ELR (cell line): Measurements from ENCODE around the gene UROS.

ENCODE experiments used
- DNase-seq: peaks from one replicate; pipeline ENCODE4 v3.0.0-alpha.2; 2015; ENCODE audit warnings: low read depth

Gene UROS

DNA sequence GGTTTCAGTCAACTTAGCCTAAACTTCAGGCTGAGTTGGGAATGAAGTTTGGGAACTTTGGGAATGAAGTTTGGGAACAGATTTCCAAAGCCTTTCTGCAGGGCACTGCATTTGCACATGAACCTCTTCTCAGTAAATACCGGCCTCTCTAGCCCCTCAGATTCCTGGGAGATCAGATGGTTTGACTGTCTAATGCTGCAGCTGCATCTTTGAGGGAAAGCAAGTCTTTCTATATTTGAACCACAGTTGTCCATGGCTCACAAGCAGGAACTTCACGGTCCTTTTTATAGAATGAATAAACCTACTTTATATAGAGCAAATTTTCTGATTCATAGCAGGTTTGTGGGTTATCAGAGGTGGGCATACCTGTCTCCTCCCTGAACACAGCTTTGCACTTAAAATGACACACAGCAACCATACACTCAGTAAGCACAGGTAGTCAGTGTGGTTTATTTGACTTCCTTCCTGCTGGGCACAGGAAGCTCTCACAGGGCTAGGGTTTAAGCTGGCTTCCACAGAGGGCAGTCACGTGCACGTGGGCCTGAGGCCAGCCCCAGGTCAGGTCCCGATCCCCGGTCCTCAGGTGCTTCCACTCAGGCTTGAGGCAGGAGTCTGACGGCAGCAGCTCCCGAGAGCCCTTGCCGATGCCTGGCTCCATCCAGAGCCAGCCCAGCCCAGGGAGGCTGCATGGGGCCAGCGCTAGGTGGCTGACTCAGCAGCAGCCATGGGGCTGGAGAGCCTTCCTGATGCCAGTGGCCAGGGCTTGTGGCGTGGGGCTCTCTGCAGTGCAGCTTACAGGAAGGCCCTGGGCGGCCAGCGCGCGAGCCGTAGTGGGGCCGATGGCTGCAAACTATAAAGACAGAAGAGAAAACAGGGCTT lies 34.7 kb downstream of the UROS start:
- no peak for DNase-seq

DNA sequence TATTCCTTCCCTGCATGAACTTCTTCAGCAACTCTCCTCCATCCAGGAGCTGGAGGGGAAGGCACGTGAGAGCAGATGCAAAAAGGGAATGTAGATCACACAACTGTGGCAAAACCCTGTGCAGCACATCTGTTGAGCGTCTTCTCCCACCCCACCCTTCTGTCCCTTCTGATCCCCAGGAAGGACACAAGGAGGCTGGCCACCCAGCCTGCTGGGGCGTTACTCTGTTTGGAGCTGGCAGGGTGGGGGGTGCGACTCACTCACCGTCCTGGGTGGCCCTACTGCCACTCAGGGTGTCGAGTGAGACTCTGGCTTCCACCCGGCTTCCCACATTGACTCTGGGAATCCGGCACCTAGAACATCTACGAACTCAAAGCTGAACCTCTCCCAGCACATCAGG lies 37.3 kb downstream of the UROS start:
- DNase-seq: no peak

DNA sequence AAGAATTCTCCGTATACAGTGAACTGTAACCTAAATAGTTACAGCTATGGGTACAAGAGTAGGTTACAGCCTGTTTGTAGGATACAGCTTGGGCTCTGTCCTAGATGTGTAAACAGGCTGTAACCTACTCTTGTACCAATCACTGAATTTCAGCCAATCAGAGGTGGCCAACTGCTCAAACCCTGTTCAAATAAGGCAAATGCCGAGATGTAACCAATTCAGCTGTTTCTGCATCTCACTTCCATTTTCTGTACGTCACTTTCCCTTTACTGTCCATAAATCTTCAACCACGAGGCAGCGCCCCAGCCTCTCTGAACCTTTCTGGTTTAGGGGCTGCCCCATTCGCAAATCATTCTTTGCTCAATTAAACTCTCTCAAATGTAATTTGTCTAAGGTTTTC lies 39.1 kb downstream of the UROS start:
- DNase-seq: no peak

DNA sequence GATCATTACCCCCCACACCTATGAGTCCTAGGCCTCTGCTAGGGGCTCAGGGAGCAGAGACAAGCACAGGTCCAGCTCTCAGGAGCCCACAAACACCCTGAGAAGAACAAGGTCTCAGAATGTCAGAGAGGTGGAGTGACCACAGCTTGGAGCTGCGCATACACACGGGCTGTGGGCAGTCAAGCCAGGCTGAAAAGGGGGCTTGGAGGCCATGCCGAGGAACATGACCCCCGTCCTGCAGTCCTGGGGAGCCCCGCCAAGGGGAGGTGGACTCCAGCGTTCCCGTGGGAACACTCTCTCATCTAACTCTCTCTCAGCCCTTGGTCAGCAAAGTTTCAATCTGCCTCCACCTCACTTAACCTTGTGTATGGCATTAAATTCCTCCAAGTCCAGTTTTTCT lies 39.6 kb downstream of the UROS start:
- DNase-seq: no peak

DNA sequence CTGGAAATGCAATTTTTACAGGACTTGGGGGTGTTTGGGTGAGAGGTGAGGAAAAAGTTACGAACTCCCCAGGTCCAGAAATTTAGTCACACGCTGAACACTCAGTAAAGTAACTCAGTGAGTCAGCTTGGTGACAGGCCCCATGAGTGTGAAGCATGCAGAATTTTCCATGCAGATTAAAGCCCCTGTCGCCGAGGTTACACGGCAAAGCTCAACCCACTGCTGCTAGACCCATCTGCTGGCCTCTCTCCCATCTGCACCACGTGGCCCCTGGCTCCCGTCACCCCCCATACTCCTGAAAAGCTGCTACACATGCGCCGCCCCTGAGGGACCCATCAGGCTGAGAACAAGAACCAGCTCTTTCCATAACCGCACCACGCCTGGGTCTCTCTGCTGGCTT lies 40.4 kb downstream of the UROS start:
- DNase-seq: peak; percentile 18

DNA sequence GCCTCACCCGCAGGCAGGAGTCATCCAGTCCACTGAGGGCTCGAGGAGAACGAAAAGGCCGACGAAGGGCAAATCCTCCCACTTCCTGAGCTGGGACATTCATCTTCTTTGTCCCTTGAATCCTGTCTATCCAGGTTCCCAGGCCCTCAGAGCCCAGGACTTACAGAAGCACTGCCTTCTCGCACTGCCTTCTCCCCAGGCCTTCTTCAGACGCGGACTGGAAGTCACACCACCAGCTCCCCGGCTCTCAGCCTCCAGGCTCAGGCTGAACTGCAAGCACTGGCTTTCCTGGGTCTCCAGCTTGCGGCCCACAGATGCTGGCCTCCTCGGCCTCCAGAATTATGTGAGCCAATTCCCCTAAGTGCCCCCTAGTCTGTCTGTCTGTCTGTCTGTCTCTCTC lies 41.0 kb downstream of the UROS start:
- DNase-seq: no peak

DNA sequence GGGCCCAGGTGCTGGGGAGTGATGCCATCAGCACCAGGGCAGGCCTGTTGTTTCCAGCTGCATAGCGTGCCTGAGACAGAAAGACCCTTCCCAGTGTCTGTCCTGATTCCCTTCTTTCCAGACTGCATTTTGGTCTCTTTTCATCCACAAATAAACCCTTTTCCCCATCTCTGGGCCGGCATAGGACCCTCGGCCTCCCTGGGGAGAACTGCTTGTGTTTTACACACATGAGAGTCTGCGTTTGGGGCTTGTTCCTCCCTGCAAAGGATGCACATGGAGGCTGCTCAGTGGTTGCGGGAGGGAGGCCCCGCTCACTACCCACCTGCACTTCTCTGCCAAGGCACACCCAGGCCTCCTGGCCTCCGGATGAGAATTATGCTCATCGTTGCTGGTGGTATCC lies 41.7 kb downstream of the UROS start:
- DNase-seq: no peak

DNA sequence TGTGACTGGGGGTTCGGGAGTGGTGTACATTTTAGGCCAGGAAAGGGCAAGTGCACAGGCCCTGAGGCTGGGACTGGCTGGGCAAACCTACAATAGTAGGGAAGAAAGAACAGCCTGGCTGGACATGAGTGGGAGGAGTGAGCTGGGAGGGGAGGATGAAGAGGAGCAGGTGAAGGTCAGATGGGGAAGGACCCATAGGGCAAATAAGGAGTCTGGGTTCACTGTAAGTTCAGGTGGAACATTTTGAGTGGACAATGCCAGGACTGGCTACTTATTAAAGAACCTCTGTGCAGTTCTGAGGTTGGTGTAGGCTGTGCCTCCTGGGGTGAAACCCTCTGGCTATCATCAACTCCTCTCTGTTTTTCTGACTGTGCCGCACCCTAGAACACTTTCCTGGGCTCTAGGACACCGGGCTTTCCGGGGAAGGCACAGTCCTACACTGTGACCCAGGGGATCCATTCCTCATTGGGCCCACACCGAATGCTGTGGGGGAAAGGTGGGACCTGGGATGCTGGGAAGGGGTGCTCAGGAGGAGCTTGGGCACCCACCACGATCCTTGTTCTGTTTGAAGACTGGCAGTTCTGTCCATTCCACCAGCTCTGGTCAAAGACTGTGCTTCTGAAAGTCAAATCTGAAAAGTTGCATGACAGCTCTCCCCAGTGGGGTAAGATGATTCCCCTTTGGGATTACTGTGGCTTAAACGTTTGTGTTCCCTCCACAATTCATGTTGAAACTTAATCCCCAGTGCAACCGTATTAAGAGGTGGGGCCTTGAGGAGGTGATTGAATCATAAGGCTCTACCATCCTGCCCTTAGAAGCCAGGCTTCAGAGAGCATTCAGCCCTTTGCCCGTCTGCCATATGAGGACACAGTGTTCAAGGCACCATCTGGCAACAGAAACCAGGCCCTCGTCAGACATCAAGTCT lies 43.4 kb downstream of the UROS start:
- DNase-seq: no peak

DNA sequence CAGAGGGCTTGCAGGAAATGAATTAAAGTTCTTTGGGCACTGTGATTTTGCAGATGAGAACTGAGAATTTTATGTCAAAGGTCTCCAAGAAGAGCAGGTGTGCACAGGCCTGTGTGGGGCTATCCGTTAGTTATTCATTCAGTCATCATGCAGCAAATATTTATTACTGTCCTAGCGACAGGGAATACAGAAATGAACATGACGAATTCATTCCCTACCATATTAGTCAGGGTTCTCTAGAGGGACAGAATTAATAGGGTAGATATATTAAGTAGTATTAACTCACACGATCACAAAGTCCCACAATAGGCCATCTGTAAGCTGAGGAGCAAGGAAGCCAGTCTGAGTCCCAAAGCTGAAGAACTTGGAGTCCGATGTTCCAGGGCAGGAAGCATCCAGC lies 44.5 kb downstream of the UROS start:
- DNase-seq: no peak

DNA sequence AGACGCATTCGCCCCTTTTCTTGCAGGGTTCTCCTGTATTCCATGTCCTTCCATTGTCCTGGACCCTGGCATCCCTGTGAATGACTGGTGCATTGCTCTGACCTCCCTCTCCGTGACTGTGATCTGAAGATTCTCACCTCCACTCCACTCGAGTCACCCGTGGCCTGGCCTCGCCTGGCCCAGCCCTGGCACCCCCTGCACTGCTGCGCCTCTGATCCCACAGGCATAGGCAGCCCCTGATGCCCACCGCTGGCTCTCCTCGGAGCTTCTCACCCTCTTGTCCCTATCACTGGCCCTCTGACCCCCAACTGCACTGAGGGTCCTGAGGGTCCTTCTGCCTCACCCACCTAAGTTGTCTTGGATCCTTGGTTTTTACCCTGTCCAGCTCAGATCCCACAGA lies 45.3 kb downstream of the UROS start:
- no peak for DNase-seq

DNA sequence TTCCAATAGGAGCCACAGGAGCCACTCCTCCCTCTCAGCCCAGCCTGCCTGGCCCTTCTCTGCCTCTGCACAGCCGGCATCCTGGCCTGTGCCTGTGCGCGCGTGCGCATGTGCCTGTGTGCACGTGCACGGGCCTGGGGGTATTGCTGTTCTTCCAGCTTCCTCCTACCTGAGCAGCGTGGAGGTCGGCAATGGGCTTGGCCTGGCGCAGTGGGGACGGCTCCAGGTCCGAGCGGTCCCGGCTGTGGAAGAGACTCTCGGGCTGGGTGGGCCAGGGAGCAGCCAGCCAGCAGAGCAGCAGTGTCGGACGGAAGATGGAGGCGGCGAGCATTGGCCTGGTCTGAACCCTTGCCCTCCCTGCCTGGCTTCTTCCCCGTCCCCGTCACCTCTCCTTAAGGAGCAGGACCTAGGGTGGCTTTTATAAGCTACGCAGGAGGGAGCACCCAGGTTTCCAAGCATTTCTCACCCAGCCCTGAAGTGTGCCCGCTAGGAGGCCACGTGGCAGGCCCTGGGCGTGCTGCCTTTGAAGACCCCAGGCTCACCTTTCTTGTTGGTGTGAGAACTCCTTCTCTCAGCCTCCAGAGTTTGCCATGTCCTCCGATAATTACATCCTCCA lies 47.5 kb downstream of the UROS start, which contains the start of gene MMP21:
MMP21 (minus strand) TSS at position 331 of the 616 bp plus-strand sequence; CDS start at position 331, 0 bp downstream.
- no peak for DNase-seq

DNA sequence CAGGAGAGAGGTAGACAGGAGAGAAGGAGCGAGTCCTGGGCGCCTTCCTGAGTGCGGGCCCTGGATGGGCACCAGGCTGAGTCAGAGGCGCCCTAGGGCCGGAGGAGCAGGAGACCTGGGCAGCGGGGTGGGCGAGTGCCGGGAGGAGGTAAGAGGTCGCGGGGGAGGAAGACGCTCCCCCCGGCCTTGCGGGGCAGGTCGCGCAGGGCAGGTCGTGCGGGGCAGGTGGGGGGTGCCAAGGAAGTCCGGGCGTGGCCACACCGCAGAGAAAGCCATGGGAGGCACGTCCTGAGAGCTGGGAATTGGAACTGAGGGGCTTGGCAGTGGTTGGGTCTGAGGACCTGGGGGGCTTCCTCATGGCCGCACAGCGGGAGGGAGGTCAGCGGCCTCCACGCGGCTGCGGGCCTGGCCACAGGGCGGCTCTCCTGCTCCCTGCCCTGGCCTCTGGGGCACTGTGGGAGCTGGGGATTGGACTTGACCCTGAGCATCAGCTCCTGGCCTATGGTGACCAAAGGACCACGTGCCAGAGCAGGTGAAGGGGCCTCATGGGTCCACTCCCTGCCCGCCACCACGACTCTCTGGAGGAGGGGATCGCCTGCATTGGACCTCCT lies 48.4 kb downstream of the UROS start:
- no peak for DNase-seq

DNA sequence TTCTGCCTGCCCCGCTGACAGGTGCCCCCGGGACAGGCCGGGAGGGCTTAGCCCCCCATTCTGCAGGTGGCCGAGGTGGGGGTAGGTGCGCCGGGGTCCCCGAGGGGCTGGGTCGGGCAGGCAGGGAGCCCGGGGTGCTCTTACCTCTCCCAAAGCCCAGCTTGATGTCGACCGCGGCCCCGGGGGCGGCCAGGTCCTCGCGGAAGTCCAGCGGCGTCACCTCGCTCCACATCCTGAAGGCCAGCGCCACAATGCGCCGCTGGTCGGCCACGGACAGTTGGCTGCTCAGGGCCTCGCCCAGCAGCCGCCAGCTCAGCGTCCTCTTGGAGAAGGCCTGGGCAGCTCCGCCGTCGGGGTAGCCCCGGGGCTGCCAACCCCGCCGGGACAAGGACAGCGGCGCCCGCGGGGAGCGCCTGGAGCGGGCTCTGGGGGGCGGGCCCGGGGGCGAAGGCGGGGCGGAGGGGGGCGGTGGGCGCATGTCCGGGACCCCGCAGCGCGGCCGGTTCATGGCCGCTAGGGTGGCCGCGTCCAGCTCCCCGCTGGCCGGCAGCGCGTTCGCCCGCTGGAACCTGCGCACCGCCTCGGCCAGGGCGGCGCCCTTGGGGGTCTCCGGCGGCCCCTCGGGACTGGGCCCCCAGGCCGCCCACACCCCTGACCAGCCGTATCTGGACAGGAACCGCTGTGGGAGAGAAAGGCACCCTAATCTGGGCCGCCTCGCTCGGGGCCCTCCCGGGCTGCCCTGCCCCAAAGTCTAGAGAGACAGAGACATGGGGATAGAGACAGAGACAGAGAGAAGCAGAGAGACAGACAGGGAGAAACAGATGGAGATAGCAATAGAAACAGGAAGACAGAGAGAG lies 49.1 kb downstream of the UROS start:
- DNase-seq: no peak

DNA sequence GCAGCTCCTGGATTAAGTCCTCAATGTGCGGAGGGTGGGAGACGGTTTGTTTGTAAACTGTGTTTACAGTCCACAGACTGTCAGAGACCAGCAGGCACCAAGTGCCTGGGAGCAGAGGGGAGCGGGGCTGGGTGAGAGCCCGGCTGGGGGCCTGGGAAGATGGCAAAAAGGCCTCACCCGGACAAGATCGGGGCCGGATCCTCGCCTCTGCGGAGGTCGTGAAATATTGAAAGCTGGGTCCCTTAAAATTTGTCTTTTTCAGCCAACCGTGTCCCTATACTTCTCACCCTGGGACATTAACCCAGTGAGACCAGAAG lies 50.2 kb downstream of the UROS start:
- no peak for DNase-seq

DNA sequence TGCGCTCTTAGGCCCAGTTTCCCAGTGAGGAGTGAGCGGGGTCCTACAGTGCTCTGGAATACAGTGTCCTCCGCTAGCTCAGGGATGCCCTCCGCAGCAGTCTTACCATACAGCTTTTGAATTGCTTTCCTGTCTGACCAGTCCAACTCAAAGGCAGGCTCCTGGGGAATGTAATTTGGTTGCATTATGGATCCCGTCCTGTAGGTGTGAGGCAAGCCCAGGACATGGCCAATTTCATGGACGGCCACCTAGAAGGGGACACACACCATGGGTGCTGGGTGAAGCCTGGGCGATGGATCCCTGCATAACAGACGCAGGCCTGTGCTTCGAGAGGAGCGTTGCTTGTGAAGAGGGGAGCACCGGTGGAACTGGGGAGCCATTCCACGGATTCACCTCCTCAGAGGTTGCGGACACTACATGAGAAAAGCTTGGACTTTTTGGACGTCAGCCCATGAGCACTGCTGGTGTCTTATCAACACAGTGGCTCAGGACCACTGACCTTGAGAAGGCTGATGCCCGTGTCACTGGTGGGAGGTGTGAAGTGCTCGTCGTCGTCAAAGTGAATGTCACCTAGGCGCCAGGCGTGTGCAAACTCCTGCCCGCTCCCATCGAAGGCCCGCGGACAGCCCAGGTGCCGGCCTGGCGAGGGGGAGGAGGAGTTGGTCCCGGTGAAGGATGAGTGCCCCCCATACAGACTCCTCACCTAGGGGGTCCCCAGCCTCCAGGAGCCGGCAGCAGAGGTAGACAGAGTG lies 50.8 kb downstream of the UROS start:
- DNase-seq: no peak

DNA sequence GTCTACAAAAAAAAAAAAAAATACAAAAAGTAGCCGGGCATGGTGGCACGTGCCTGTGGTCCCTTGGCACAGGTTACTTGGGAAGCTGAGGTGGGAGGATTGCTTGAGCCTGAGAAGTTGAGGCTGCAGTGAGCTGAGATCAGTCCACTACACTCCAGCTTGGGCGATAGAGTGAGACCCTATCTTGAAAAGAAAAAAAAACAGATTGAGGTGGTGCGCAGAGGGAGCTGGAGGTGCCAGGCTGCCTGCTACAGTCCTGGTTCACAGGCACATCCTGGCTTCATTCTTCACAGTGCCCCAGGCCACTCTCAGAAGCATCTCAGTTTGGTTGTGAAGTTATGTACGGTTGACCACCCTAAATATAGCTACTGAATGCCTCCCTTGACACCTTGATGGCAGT lies 52.2 kb downstream of the UROS start:
- DNase-seq: no peak

DNA sequence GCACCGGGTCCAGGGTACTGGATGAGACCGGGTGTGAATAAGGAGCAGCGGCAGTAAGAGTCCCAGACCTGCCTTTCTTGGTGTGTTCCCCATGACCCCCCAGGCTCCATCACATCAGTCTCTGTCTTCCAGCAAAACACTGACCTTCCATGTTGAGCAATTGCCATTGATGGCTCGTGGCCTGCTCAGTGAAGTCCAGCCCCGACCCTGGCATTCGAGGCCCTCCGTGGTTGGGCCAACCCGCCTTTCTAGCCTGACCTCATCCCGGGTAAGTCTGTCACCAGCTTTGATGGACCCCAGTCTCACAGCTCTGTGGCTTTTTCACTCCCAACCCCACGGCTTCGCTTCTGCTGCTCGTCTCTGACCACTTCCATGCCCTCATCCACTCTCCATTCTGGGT lies 53.9 kb downstream of the UROS start:
- DNase-seq: no peak

DNA sequence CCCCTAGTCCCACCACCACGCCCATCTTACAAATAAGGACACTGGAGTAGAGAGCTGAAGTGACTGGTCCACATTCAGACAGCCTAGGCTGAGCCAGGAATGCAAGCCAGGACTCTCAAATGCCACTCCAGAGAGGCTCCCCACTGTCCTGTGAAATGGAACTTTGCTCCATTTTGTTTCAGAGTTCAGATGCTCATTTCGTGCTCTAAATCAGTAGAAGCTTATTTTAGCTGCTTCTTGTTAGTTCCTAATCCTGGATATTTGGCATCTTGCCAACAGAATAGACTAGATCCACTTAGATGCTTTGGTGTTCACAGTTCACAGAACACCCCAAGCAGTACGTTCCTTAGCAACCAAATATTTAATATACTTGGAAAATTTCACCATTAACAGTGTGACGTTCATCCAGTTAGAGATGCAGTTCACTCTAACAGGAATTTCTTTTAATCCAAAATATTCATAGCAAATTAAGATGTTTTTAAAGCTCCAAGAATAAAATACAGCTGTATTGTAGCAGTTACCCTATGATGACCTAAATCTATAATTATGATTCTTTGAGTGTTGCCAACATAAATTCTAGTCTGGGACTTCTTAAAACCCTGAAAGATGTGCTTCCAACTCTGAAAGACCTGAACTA lies 54.7 kb downstream of the UROS start:
- peak; percentile 11 for DNase-seq

DNA sequence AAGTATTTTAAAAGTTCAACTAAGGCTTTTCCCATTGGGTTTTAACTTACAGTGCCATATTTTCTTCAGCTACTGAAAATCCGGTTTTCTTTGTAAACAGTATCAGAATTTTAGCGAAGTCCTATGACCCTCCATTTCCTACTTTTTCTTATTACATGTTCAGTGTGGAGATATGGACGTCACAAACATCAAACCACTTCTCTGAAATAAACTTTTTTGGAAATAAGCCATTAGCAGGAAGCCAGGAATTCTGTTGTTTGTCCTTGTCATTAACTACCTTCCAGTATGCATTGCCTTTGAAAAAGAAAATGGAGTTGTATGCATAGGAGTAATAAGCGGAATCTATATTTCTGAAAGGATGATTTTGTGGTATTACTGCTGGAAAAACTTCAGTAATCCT lies 56.5 kb downstream of the UROS start:
- no peak for DNase-seq

DNA sequence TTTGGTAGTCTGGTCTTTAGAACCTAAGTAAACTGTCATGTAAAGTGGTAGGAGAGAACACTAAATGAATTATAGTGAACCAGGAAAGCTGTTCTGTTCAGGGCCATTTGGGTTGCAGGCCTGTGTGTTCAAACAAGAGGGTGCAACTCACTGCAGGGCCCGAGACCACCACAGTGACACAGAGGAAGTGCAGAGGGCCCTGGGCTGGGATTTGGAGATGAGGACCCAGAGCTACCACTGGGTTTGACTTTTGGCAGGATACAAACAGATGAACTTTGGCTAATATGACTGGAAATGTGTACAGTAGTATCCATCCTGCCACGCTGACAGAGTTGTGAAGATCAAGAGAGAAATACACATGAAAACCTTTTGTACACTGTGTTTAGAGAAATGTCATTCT lies 57.2 kb downstream of the UROS start:
- no peak for DNase-seq
